Lower lobe of right lung (tissue), 2 donors: ENCODE measurements around the gene UBE2J2. TPM values are rescaled to one million over a fixed set of nuclear protein-coding genes. Genes with fewer than 3 reads are reported as not detected.

Experiments used
- ATAC-seq, 2 donors: fragments of 200-7000 bp; cut with Tn5 transposase; one replicate each; pipeline ENCODE4 v1.9.1; 2020 to 2022; ENCODE audit warnings: mild to moderate bottlenecking in 2 of 2, moderate library complexity in 2 of 2
- DNase-seq: peaks from one replicate; pipeline ENCODE4 v3.0.0-alpha.2; 2020
- H3K27ac ChIP-seq: fragments of 200-600 bp; one replicate; pipeline ENCODE4 v1.8.0; 2022
- H3K27me3 ChIP-seq: fragments of 200-600 bp; one replicate; pipeline ENCODE4 v1.8.0; 2022; ENCODE audit warnings: low read depth
- H3K36me3 ChIP-seq: fragments of 200-600 bp; one replicate; pipeline ENCODE4 v1.8.0; 2022; ENCODE audit warnings: mild to moderate bottlenecking
- H3K4me1 ChIP-seq: fragments of 200-600 bp; one replicate; pipeline ENCODE4 v1.8.0; 2022
- H3K4me3 ChIP-seq: fragments of 200-600 bp; one replicate; pipeline ENCODE4 v1.8.0; 2022; ENCODE audit warnings: mild to moderate bottlenecking
- H3K9me3 ChIP-seq: fragments of 200-600 bp; one replicate; pipeline ENCODE4 v1.8.0; 2022
- intact Hi-C: fragments of 100-400 bp; cut with DNase I; formaldehyde crosslinking; loops from one replicate; pipeline ENCODE4 v1.11.0; 2022
- total RNA-seq: library from RNA; stranded (reverse); fragmentation: NEBNext Ultra II Directional; extraction: Animal tissue kit (Norgen Biotek cat#: 25700); gene quantifications from one replicate; pipeline ENCODE4 v1.2.1, GENCODE V29; 2021
- TF ChIP-seq, protein P1 (sequence below): fragments of 200-600 bp; IDR thresholded peaks from one replicate; pipeline ENCODE4 v1.8.0; 2022; ENCODE audit warnings: antibody characterized with exemption, mild to moderate bottlenecking
- donor health status: DM: no; HTN: yes; CAD: no; lungs with severe emphysema.

The UBE2J2 gene
- total RNA-seq, 1 donor from 2014 or later: 49.9 TPM

DNA sequence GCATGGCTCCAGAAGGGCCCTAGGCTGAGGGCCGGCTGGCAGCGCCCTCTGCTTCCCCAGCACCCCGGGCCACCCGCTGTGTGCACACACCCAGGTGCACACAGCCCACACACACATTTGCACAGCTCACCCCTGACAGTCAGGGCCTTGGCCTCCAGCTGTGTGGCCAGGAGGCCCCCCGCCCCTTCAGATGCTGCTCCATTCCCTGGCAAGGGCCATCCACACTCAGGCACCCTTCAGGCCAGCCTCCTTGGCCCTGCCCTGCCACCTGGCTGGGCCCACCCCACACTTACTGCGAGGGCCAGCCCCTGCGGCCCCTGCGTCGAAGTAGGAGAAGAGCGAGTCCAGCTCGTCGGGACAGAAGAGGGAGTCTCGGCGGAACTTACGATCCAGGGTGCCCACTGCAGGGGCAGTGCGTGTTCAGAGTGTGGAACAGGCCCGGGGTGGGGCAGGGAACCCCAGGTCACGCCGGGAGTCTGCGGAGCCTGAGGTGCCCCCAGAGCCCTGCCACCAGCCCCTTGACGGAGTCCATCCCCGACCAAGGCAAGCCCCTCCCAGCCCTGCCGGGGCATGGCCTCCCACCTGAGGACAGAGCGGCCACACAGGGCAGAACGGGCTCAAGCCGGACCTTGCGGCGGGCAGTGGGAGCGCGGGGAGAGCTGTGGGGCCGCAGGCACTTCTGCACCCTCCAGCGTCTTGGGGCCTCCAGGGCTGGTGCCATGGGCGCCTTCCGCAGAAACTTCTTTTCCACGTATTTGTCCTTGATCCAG is 21.7 kb upstream of the UBE2J2 start:
- Histone ChIP-seq H3K27ac (no peak overlapping the region), H3K36me3 (peaks cover 20% of the 10 kb centered on the region), H3K4me1 (no peaks in the 10 kb centered on the region), H3K9me3 (no peaks in the 10 kb centered on the region), H3K4me3 (no peak overlapping the region), H3K27me3 (no peaks in the 10 kb centered on the region)
- intact Hi-C loops: no loop called here
- DNase-seq (no peak), ATAC-seq (no peak)
- TF ChIP-seq, protein P1, sequence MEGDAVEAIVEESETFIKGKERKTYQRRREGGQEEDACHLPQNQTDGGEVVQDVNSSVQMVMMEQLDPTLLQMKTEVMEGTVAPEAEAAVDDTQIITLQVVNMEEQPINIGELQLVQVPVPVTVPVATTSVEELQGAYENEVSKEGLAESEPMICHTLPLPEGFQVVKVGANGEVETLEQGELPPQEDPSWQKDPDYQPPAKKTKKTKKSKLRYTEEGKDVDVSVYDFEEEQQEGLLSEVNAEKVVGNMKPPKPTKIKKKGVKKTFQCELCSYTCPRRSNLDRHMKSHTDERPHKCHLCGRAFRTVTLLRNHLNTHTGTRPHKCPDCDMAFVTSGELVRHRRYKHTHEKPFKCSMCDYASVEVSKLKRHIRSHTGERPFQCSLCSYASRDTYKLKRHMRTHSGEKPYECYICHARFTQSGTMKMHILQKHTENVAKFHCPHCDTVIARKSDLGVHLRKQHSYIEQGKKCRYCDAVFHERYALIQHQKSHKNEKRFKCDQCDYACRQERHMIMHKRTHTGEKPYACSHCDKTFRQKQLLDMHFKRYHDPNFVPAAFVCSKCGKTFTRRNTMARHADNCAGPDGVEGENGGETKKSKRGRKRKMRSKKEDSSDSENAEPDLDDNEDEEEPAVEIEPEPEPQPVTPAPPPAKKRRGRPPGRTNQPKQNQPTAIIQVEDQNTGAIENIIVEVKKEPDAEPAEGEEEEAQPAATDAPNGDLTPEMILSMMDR: no peak

DNA sequence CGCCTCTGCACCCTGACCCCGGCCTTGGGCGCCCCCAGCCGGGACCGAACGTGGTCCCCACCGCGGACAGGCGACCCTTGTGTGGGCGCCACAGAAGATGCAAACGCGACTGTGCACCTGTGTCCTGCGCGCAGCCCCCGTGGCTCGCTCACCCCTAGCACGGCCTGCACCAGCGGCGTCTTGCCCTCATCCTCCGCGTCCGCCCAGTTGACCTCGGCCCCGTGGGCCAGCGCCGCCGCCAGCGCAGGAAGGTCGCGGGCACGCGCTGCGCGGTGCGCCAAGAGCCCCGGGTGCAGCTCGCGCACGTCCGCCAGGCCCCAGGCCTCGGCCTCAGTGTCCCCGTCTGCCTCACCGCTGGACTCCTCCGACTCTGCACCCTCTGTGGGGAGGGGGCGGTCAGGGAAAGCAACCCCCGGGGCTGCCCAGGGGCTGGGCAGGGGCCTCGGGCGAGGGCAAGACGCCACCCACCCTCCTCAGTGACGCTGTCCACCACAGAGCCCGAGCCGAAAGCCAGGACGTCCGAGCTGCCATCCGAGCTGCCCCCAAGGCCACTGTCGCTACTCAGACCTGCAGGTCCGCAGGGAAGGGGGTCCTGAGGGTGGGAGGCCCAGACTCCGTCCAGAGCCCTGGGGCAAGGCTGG is 20.7 kb upstream of the UBE2J2 start:
- DNase-seq (no peak), ATAC-seq (no peak)
- Histone ChIP-seq H3K9me3 (no peaks in the 10 kb centered on the region), H3K27ac (no peak overlapping the region), H3K4me1 (no peaks in the 10 kb centered on the region), H3K36me3 (peaks cover 14% of the 10 kb centered on the region), H3K4me3 (no peak overlapping the region), H3K27me3 (no peaks in the 10 kb centered on the region)
- TF ChIP-seq, protein P1: no peak
- intact Hi-C loops: no loop called here

DNA sequence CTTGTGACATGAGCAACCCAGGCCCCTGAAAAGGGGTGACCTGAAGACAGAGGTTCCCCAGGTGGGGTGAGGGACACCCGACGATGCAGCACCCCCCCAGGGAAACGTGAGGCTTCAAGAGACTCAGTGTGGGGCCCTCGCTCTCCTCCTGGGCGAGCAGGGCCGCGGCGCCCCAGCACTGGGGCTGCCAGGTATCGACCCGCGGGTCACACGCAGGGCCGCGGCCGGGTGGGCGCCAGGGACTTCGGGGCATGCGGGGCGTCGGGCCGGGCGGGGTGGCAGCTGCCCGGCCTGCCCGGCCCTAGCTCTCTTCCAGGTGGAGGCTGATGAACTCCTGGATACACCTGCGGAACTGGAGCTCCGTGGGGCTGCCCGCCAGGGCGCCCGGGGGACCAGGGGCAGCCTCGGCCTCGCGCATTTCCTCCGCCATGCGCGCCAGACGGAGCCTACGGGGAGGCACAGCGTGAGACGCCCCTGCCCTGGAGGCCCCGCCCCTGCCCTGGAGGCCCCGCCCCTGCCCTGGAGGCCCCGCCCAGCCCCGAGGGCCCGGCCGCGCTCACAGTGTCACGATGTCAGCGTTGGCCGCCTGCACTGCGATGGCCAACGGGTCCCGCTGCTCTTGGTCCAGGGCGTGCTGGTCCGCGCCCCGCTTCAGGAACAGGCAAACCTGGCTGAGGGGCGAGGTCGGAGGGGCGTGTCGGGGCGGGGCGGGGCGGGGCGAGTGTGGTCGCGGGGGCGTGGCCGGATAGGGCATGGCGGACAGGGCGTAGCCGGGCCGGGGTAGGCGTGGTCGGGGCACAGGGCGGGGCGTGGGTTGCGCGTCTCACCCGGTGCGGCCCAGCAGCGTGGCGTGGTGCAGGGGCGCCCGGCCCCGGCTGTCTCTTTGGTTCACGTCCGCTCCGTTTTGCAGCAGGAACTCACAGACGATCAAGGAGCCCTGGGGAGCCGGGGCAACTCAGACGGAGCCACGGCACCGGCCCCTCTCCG is 19.9 kb upstream of the UBE2J2 start:
- peak in 1 of 2 donors; percentile 7 for ATAC-seq
- H3K36me3 ChIP-seq: peaks cover 14% of the 10 kb centered on the region
- TF ChIP-seq, protein P1: no peak

DNA sequence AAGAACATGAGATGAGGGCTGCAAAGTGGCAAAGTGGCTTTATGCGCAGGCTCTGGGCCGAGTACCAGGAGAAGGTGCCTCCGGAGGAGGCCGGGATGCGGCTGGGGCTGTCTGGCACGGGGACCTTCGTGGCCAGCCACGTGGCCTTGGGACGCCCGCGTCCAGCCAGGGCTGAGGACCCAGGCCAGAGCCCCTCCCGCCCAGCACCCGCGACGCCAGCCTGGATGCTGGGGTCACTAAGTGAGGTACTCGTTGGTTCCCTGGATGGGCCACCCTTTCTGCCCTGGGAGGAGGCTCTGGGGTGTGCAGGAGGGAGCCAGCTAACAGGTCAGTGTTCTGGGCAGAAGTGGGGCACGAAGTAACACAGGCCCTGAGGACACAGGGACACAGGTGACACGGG is 19.2 kb upstream of the UBE2J2 start:
- intact Hi-C loops: no loop called here
- TF ChIP-seq, protein P1: no peak
- H3K27me3 ChIP-seq: no peaks in the 10 kb centered on the region
- no peaks in the 10 kb centered on the region for H3K9me3 ChIP-seq
- H3K36me3 ChIP-seq: peaks cover 14% of the 10 kb centered on the region
- H3K27ac ChIP-seq: no peak overlapping the region
- no peak overlapping the region for H3K4me3 ChIP-seq
- DNase-seq: no peak
- H3K4me1 ChIP-seq: no peaks in the 10 kb centered on the region
- no peak for ATAC-seq

More for the DNA sequence above, 19.9 kb upstream of the UBE2J2 start:
- no peak overlapping the region for H3K4me3 ChIP-seq
- H3K4me1 ChIP-seq: no peaks in the 10 kb centered on the region
- intact Hi-C loops: no loop called here
- H3K27me3 ChIP-seq: no peaks in the 10 kb centered on the region
- H3K9me3 ChIP-seq: no peaks in the 10 kb centered on the region
- DNase-seq: no peak
- no peak overlapping the region for H3K27ac ChIP-seq

DNA sequence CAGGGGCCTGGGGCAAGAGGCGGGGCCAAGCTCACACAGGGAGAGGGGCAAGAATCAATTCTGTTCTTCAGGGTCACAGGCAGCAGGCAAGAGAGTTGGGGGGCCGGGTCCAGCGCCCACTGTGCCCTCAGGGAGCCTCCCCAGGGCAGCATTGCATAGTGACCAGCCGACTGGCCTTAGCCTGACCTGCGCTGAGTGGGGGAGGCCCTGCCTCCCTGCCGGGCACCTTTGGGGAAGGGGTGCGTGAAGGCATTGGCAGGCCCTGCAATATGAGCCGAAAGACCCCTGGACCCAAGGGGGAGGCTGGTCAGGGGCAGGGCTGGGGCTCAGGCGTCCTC is 18.8 kb upstream of the UBE2J2 start:
- DNase-seq (no peak), ATAC-seq (no peak)
- H3K36me3 ChIP-seq: peaks cover 14% of the 10 kb centered on the region
- H3K4me1 ChIP-seq: no peaks in the 10 kb centered on the region
- intact Hi-C loops: no loop called here
- no peak overlapping the region for H3K27ac ChIP-seq
- H3K27me3 ChIP-seq: peaks cover 4% of the 10 kb centered on the region
- TF ChIP-seq, protein P1: no peak
- H3K9me3 ChIP-seq: no peaks in the 10 kb centered on the region
- H3K4me3 ChIP-seq: no peak overlapping the region
